Gastrocnemius medialis (tissue), 4 donors: Measurements from ENCODE around the gene ZCCHC14.

Source experiments
- CTCF ChIP-seq, 5 experiments: fragments of 450-650 bp in 3 of 5; fragments of 200-600 bp in 2 of 5; sonication (generic) in 2 of 5; IDR thresholded peaks in 4 of 5; conservative IDR thresholded peaks in 1 of 5; 1 replicate in 4 of 5; 2 replicates in 1 of 5; pipeline ENCODE4 v1.5.1; 2016 to 2019; ENCODE audit warnings: antibody characterized with exemption in 5 of 5, mild to moderate bottlenecking in 3 of 5, moderate library complexity in 3 of 5
- POLR2A ChIP-seq, 2 donors: fragments of 450-650 bp; IDR thresholded peaks; one replicate each; pipeline ENCODE4 v1.6.1; 2017; ENCODE audit warnings: antibody characterized with exemption in 2 of 2, mild to moderate bottlenecking in 2 of 2, moderate library complexity in 2 of 2

GRCh38 chr16:87526238-87526947, 33.6 kb upstream of the ZCCHC14 start:
- TF ChIP-seq CTCF (IDR thresholded peaks at IDR 0.05 in 4 of 5, conservative IDR thresholded peaks at IDR 0.05 in 1 of 5) (no peak), POLR2A (IDR thresholded peaks at IDR 0.05) (no peak)
